Left ventricle myocardium inferior (tissue), 1 donor: ENCODE measurements around the gene SND1. TPM values are rescaled to one million over a fixed set of nuclear protein-coding genes. Genes with fewer than 3 reads are reported as not detected.
"Not testable (repeated sequence)": the region's sequence is repeated elsewhere in the genome, so short reads cannot be mapped to it uniquely, and the experiment has no call there.

Experiments used
- DNase-seq: peaks from one replicate; pipeline ENCODE4 v3.0.0-alpha.2; 2020
- H3K27ac ChIP-seq: fragments of 200-600 bp; replicated peaks from 2 replicates; pipeline ENCODE4 v1.8.0; 2021
- H3K27me3 ChIP-seq: fragments of 200-600 bp; 2 replicates; pipeline ENCODE4 v1.8.0; 2021; ENCODE audit warnings: low read depth
- H3K36me3 ChIP-seq: fragments of 200-600 bp; 2 replicates; pipeline ENCODE4 v1.8.0; 2021
- H3K4me1 ChIP-seq: fragments of 200-600 bp; 2 replicates; pipeline ENCODE4 v1.8.0; 2021
- H3K4me3 ChIP-seq: fragments of 200-600 bp; 2 replicates; pipeline ENCODE4 v1.8.0; 2021; ENCODE audit warnings: mild to moderate bottlenecking, moderate library complexity
- H3K9me3 ChIP-seq: fragments of 200-600 bp; replicated peaks from 2 replicates; pipeline ENCODE4 v1.8.0; 2021
- intact Hi-C: fragments of 100-400 bp; cut with micrococcal nuclease; formaldehyde crosslinking; loops from one replicate; pipeline ENCODE4 v1.11.0; 2022
- total RNA-seq: library from RNA; stranded (reverse); fragmentation: NEBNext Ultra II Directional; extraction: Animal tissue kit (Norgen Biotek cat#: 25700); gene quantifications from one replicate; pipeline ENCODE4 v1.2.1, GENCODE V29; 2021
- TF ChIP-seq, protein P1 (sequence below): fragments of 200-600 bp; IDR thresholded peaks from 2 replicates; pipeline ENCODE4 v1.8.0; 2021; ENCODE audit warnings: antibody characterized with exemption, mild to moderate bottlenecking, borderline replicate concordance
- donor health status: DM: no; HTN: yes; CAD: no; lungs with severe emphysema.

SND1 gene
- total RNA-seq, 1 donor from 2014 or later: 71.6 TPM

DNA sequence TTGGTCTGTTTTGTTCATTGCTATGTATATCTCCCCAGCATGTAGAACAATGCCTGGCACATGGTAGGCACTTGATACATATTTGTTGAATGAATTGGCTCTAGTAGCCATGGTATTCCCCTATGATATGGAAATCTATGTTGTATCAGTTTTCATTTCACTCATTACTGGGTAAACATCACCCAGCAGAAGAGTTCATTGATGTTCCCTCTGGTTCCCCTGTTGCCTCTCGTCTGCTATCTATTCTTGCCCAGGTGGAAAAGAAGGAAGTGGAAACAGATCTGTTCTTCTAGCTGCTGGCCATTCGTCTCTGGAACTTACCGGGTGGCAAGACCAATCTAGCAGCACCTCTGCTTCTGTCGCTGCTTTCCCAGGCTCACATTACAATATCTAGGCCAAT, 307.8 kb downstream of the SND1 start:
- H3K4me3 ChIP-seq: no peak overlapping the region
- H3K27ac ChIP-seq: no peak overlapping the region
- DNase-seq: no peak
- no peaks in the 10 kb centered on the region for H3K27me3 ChIP-seq
- intact Hi-C loops: no loop called here
- peaks cover 6% of the 10 kb centered on the region for H3K36me3 ChIP-seq
- H3K4me1 ChIP-seq: no peaks in the 10 kb centered on the region
- TF ChIP-seq, protein P1, sequence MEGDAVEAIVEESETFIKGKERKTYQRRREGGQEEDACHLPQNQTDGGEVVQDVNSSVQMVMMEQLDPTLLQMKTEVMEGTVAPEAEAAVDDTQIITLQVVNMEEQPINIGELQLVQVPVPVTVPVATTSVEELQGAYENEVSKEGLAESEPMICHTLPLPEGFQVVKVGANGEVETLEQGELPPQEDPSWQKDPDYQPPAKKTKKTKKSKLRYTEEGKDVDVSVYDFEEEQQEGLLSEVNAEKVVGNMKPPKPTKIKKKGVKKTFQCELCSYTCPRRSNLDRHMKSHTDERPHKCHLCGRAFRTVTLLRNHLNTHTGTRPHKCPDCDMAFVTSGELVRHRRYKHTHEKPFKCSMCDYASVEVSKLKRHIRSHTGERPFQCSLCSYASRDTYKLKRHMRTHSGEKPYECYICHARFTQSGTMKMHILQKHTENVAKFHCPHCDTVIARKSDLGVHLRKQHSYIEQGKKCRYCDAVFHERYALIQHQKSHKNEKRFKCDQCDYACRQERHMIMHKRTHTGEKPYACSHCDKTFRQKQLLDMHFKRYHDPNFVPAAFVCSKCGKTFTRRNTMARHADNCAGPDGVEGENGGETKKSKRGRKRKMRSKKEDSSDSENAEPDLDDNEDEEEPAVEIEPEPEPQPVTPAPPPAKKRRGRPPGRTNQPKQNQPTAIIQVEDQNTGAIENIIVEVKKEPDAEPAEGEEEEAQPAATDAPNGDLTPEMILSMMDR: no peak
- no peaks in the 10 kb centered on the region for H3K9me3 ChIP-seq

DNA sequence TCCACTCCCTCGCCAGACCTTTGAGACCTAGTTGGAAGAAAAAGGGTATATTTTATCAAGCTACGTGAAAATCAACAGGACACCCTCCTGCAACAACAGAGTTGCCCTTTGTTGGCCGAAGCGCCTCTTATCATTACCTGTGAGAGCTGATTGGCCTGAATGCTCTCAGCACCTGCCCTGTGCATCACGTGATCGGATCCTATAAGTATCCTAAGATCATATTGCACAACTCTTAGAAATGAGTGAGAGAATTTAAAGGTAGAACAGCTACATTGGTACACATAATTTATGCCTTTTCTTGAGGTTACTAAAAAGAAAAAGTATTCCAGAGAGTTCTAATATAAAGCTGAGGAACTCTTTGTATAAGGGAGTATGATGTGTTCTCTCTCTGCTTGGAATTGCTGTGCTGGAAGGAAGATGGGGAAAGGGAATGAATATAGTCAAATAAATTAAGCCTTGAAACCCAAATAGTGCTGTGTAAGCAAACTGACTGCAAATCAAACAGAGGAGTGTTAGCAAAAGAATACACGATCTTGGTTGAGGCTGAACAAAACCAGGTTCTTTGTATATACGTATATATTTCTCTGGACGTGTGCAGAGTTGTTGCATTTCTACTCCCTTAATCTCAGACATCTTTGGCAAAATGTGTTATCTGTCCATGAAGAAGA, 309.9 kb downstream of the SND1 start:
- no peak for DNase-seq
- Histone ChIP-seq H3K36me3 (peaks cover 6% of the 10 kb centered on the region), H3K9me3 (no peaks in the 10 kb centered on the region), H3K27ac (no peak overlapping the region), H3K4me1 (no peaks in the 10 kb centered on the region), H3K27me3 (no peaks in the 10 kb centered on the region), H3K4me3 (no peak overlapping the region)
- intact Hi-C loops: no loop called here
- TF ChIP-seq, protein P1: no peak

DNA sequence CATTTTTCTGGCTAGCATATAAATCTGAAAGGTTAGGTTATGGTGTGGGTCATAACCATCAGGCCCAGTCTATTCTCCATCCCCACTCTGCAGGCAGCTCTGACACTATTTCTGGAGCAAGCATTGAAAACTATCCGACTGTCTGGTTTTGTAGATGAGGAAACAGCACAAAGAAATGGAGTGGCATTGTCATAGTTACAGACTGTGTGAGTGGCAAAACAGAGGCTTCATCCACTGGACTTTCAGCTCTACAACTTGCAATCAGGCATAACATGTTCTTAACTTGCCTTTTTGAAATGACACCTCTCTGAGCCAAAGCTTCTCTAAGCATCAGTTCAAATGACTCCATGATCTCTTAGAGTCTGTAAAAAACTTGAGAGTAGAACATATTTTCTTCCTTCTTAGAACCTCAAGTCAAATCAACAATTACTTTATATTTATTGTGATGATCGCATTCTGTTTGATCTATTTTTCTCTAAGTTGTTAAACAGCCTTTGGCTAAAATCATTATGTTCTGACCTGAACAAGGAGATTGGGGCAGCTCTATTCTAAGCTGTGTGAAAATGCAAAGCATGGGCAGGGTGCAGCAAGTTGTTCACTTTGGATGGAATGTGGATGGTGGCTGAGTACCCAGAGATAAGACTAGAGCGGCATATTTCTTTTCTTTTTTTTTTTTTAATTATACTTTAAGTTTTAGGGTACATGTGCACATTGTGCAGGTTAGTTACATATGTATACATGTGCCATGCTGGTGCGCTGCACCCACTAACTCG, 310.8 kb downstream of the SND1 start:
- Histone ChIP-seq H3K4me1 (no peaks in the 10 kb centered on the region), H3K9me3 (no peaks in the 10 kb centered on the region), H3K27ac (no peak overlapping the region), H3K36me3 (peaks cover 6% of the 10 kb centered on the region), H3K27me3 (no peaks in the 10 kb centered on the region), H3K4me3 (no peak overlapping the region)
- intact Hi-C loops: no loop called here
- TF ChIP-seq, protein P1: no peak
- DNase-seq: no peak

DNA sequence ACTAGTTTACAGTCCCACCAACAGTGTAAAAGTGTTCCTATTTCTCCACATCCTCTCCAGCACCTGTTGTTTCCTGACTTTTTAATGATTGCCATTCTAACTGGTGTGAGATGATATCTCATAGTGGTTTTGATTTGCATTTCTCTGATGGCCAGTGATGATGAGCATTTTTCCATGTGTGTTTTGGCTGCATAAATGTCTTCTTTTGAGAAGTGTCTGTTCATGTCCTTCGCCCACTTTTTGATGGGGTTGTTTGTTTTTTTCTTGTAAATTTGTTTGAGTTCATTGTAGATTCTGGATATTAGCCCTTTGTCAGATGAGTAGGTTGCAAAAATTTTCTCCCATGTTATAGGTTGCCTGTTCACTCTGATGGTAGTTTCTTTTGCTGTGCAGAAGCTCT, 311.9 kb downstream of the SND1 start:
- H3K36me3 ChIP-seq, H3K27ac ChIP-seq, DNase-seq, intact Hi-C loops, H3K27me3 ChIP-seq, H3K4me1 ChIP-seq, H3K9me3 ChIP-seq, H3K4me3 ChIP-seq: not testable (repeated sequence)

DNA sequence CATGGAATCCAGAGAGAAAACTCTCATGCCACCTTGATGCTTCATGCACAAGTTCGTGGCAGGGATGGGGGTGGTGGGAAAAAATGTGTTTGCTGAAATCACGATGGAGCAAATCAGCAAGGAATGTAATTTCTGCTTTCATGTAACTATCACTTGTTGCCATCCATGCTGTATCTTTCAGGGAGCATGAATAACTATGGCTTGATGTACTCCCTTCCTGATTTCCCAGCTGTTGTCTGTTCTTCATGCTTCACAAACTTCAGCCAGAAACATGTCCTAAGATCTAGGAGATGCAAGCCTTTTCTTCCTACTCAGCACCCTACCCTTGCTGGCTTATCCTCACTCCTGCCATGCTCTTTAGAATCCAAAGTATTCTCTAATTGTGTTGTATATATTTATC, 315.3 kb downstream of the SND1 start:
- intact Hi-C loops: no loop called here
- Histone ChIP-seq H3K4me3 (no peak overlapping the region), H3K27ac (no peak overlapping the region), H3K27me3 (no peaks in the 10 kb centered on the region), H3K4me1 (peaks cover 5% of the 10 kb centered on the region), H3K9me3 (no peaks in the 10 kb centered on the region), H3K36me3 (no peaks in the 10 kb centered on the region)
- no peak for DNase-seq
- TF ChIP-seq, protein P1: no peak

DNA sequence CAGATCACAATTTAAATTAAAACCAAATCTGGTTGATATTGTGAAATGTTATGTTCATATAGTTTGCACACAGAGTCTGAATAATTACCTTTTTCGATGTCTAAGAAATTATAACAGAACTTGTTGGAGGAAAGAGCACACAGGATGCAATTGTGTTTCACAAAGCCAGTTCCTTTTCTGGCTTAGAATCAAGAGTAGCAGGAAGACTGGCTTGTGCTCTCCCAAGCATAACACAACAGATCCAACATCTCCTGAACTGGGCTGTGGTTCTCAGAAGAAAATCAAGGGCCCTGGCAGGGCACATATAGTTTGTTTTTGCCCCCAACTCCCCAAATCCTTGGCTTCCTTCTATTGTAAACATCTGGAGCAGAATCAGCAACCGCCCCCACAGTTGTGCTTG, 316.6 kb downstream of the SND1 start:
- no peak overlapping the region for H3K4me3 ChIP-seq
- H3K27me3 ChIP-seq: no peaks in the 10 kb centered on the region
- no peak for DNase-seq
- no peaks in the 10 kb centered on the region for H3K9me3 ChIP-seq
- H3K27ac ChIP-seq: no peak overlapping the region
- TF ChIP-seq, protein P1: no peak
- H3K4me1 ChIP-seq: peaks cover 5% of the 10 kb centered on the region
- no peaks in the 10 kb centered on the region for H3K36me3 ChIP-seq
- intact Hi-C loops: no loop called here
